GM23338 (cell line): ENCODE data around the gene CAMTA1. TPM values are rescaled to one million over a fixed set of nuclear protein-coding genes. Genes with fewer than 3 reads are reported as not detected.

Experiments used
- ATAC-seq: fragments of 200-7000 bp; cut with Tn5 transposase; 3 replicates; pipeline ENCODE4 v1.9.1; 2020
- DNase-seq: peaks from one replicate; pipeline ENCODE4 v3.0.0-alpha.2; 2015; ENCODE audit warnings: low spot score
- H2AFZ ChIP-seq: fragments of 200-600 bp; sonication (generic); 2 replicates; pipeline ENCODE4 v1.8.0; 2016; ENCODE audit warnings: antibody characterized with exemption, mild to moderate bottlenecking, moderate library complexity
- H3F3A ChIP-seq: fragments of 200-600 bp; sonication (generic); replicated peaks from 2 replicates; pipeline ENCODE4 v1.8.0; 2017; ENCODE audit warnings: antibody characterized with exemption, mixed run types, low read depth
- H3K27ac ChIP-seq: fragments of 200-600 bp; sonication (generic); 2 replicates; pipeline ENCODE4 v1.6.1; 2016; ENCODE audit warnings: low read depth
- H3K27me3 ChIP-seq: fragments of 200-600 bp; sonication (generic); 2 replicates; pipeline ENCODE4 v1.8.0; 2016; ENCODE audit warnings: mild to moderate bottlenecking, mixed run types, moderate library complexity; ENCODE audit not compliant: insufficient read depth
- H3K36me3 ChIP-seq: fragments of 200-600 bp; sonication (generic); 2 replicates; pipeline ENCODE4 v1.8.0; 2016; ENCODE audit warnings: mild to moderate bottlenecking; ENCODE audit not compliant: insufficient read depth
- H3K4me1 ChIP-seq: fragments of 200-600 bp; sonication (generic); 2 replicates; pipeline ENCODE4 v1.8.0; 2016; ENCODE audit warnings: mild to moderate bottlenecking, moderate library complexity; ENCODE audit not compliant: insufficient read depth
- H3K4me2 ChIP-seq: fragments of 200-600 bp; sonication (generic); 2 replicates; pipeline ENCODE4 v1.7.1; 2017; ENCODE audit warnings: mixed run types
- H3K4me3 ChIP-seq: fragments of 200-600 bp; sonication (generic); 2 replicates; pipeline ENCODE4 v1.6.1; 2016; ENCODE audit warnings: mixed run types
- H3K79me2 ChIP-seq: fragments of 200-600 bp; sonication (generic); replicated peaks from 2 replicates; pipeline ENCODE4 v1.8.0; 2017; ENCODE audit warnings: mild to moderate bottlenecking; ENCODE audit not compliant: insufficient read depth
- H3K9me2 ChIP-seq: fragments of 200-600 bp; sonication (generic); 2 replicates; pipeline ENCODE4 v1.8.0; 2017; ENCODE audit not compliant: insufficient read depth
- H4K20me1 ChIP-seq: fragments of 200-600 bp; sonication (generic); replicated peaks from 2 replicates; pipeline ENCODE4 v1.8.0; 2017; ENCODE audit warnings: mild to moderate bottlenecking; ENCODE audit not compliant: insufficient read depth
- H3K27ac Mint-ChIP-seq: 2 replicates; pipeline ENCODE4 v1.8.0; 2020; ENCODE audit warnings: inconsistent platforms, mild to moderate bottlenecking, moderate library complexity, mixed read lengths
- H3K27me3 Mint-ChIP-seq: 3 replicates; pipeline ENCODE4 v1.8.0; 2022; ENCODE audit warnings: low read depth, mild to moderate bottlenecking, moderate library complexity, mixed read lengths, inconsistent platforms; ENCODE audit not compliant: insufficient read depth, poor library complexity
- H3K36me3 Mint-ChIP-seq: 3 replicates; pipeline ENCODE4 v1.8.0; 2021; ENCODE audit warnings: low read depth, mild to moderate bottlenecking, inconsistent platforms, moderate library complexity, mixed read lengths
- H3K4me1 Mint-ChIP-seq: 3 replicates; pipeline ENCODE4 v1.8.0; 2020; ENCODE audit warnings: mild to moderate bottlenecking, inconsistent platforms, mixed read lengths
- H3K4me3 Mint-ChIP-seq: 3 replicates; pipeline ENCODE4 v1.8.0; 2021; ENCODE audit warnings: moderate library complexity, mild to moderate bottlenecking, inconsistent platforms, mixed read lengths
- H3K9me3 Mint-ChIP-seq: 3 replicates; pipeline ENCODE4 v1.8.0; 2020; ENCODE audit warnings: moderate library complexity, mild to moderate bottlenecking, inconsistent platforms, mixed read lengths
- EZH2 ChIP-seq: fragments of 200-600 bp; sonication (generic); IDR thresholded peaks from one replicate; pipeline ENCODE4 v1.8.0; 2017; ENCODE audit warnings: antibody characterized with exemption, mild to moderate bottlenecking, low read depth; ENCODE audit not compliant: unreplicated experiment
- EZH2phosphoT487 ChIP-seq: fragments of 200-600 bp; sonication (generic); IDR thresholded peaks from one replicate; pipeline ENCODE4 v1.8.1; 2018; ENCODE audit warnings: antibody characterized with exemption; ENCODE audit not compliant: unreplicated experiment
- JUNB ChIP-seq: IDR thresholded peaks from one replicate; pipeline ENCODE4 v1.6.1; 2016; ENCODE audit warnings: antibody characterized with exemption; ENCODE audit not compliant: unreplicated experiment
- NANOG ChIP-seq: IDR thresholded peaks from 2 replicates; pipeline ENCODE4 v1.6.1; 2016; ENCODE audit warnings: antibody characterized with exemption, borderline replicate concordance
- POLR2AphosphoS5 ChIP-seq: IDR thresholded peaks from 2 replicates; pipeline ENCODE4 v1.6.1; 2016; ENCODE audit warnings: antibody characterized with exemption, low read depth
- STAT1 ChIP-seq: IDR thresholded peaks from one replicate; pipeline ENCODE4 v1.6.1; 2016; ENCODE audit warnings: antibody characterized with exemption; ENCODE audit not compliant: unreplicated experiment
- ZNF114 ChIP-seq: fragments of 250-450 bp; sonication (Bioruptor Pico); IDR thresholded peaks from 2 replicates; pipeline ENCODE4 v1.5.0; 2020; ENCODE audit warnings: mild to moderate bottlenecking, moderate library complexity
- polyA plus RNA-seq: library from polyadenylated mRNA; unstranded; fragments of >200 nt; fragmentation: Nextera tagmentation; extraction: Ambion mirVana; gene quantifications from 2 replicates; pipeline ENCODE4 v1.2.1, GENCODE V29; 2016
- total RNA-seq: library from RNA; depleted of rRNA; stranded (reverse); fragments of >200 nt; shearing (Covaris generic); gene quantifications from 2 replicates; pipeline ENCODE4 v1.2.3, GENCODE V29; 2014
- TF ChIP-seq, protein P1 (sequence below), 2 experiments: fragments of 200-600 bp in 1 of 2; sonication (generic) in 1 of 2; conservative IDR thresholded peaks; 2 replicates each; pipeline versions ENCODE4 v1.5.1 to v1.6.1; 2016 to 2017; ENCODE audit warnings: antibody characterized with exemption in 2 of 2, low read depth in 2 of 2, mild to moderate bottlenecking in 2 of 2, moderate library complexity in 1 of 2
- TF ChIP-seq, protein P2 (sequence below): IDR thresholded peaks from one replicate; pipeline ENCODE4 v1.6.1; 2018; ENCODE audit warnings: antibody characterized with exemption; ENCODE audit not compliant: unreplicated experiment
- TF ChIP-seq, protein P3 (sequence below): fragments of 250-450 bp; sonication (Bioruptor Pico); IDR thresholded peaks from 2 replicates; pipeline ENCODE4 v1.5.0; 2020; ENCODE audit warnings: mild to moderate bottlenecking, moderate library complexity

Gene CAMTA1
- total and polyA plus RNA-seq, 2 experiments from 2014 or later: 115 to 519 TPM

DNA sequence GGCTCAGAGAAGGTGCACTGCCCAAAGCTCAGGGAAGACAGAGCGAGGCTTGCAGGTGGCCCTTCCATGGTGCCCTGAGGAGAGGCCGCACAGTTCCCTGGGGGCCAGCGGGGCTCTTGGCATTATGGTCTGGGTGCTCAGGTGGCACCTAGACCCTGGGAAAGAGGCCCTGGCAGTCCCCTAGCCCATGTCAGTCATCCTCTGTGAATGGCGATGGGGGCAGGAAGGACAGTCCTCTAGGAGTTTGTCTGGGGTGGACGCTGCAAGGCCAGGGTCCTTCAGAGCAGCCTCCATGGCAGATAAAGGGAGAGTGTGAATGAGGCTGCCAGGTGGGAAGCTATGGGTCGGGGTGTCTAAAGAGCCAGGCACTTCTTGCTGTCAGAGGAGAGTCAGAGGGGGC is 640.0 kb downstream of the CAMTA1 start:
- Mint-ChIP-seq H3K9me3 (peaks cover 4% of the 10 kb centered on the region), H3K27me3 (peaks cover 1% of the 10 kb centered on the region), H3K4me3 (no peak overlapping the region), H3K36me3 (peaks cover 1% of the 10 kb centered on the region; the same call in 2 of the 3 replicates), H3K27ac (no peak overlapping the region), H3K4me1 (peaks cover 7% of the 10 kb centered on the region)
- H2AFZ ChIP-seq: no peak overlapping the region
- no peaks in the 10 kb centered on the region for H3K79me2 ChIP-seq
- H3K27ac ChIP-seq: no peak overlapping the region
- H3K27me3 ChIP-seq: no peaks in the 10 kb centered on the region
- ATAC-seq (no peak), DNase-seq (no peak)
- 0 out of 2 replicates have a peak, but pooled peaks cover 5% of the 10 kb centered on the region for H3K4me1 ChIP-seq
- H3K9me2 ChIP-seq: no peaks in the 10 kb centered on the region
- H3F3A ChIP-seq: no peaks in the 10 kb centered on the region
- no peaks in the 10 kb centered on the region for H3K36me3 ChIP-seq
- TF ChIP-seq STAT1: no peak
- H4K20me1 ChIP-seq: no peaks in the 10 kb centered on the region
- no peak overlapping the region for H3K4me3 ChIP-seq
- no peak overlapping the region for H3K4me2 ChIP-seq

DNA sequence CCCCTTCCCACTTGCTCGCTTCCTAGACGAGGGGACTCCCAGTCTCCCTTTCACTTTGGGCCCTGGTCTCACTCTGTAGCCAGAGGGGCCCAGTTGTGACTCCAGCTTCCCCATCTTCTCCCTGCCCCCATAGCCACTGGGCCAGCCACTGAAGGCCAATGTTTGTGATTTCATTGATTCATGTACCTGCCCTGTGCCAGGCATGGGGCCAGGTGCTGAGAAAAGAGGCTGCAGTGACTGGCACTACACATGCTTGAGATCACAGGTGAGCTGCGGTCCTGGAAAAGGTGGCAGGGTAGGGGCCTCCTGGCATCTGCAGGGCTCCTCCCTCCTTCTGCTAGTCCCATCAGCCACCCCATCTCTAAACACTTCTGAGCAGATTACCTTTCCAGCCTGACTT is 640.5 kb downstream of the CAMTA1 start:
- TF ChIP-seq EZH2phosphoT487 (no peak), ZNF114 (CRISPR knock-in tag) (no peak), JUNB (no peak), POLR2AphosphoS5 (no peak), NANOG (no peak), EZH2 (no peak)
- TF ChIP-seq, protein P1, sequence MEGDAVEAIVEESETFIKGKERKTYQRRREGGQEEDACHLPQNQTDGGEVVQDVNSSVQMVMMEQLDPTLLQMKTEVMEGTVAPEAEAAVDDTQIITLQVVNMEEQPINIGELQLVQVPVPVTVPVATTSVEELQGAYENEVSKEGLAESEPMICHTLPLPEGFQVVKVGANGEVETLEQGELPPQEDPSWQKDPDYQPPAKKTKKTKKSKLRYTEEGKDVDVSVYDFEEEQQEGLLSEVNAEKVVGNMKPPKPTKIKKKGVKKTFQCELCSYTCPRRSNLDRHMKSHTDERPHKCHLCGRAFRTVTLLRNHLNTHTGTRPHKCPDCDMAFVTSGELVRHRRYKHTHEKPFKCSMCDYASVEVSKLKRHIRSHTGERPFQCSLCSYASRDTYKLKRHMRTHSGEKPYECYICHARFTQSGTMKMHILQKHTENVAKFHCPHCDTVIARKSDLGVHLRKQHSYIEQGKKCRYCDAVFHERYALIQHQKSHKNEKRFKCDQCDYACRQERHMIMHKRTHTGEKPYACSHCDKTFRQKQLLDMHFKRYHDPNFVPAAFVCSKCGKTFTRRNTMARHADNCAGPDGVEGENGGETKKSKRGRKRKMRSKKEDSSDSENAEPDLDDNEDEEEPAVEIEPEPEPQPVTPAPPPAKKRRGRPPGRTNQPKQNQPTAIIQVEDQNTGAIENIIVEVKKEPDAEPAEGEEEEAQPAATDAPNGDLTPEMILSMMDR (conservative IDR thresholded peaks at IDR 0.05; ENCODE audit: low read depth in 2 of 2): no peak
- TF ChIP-seq, protein P2, sequence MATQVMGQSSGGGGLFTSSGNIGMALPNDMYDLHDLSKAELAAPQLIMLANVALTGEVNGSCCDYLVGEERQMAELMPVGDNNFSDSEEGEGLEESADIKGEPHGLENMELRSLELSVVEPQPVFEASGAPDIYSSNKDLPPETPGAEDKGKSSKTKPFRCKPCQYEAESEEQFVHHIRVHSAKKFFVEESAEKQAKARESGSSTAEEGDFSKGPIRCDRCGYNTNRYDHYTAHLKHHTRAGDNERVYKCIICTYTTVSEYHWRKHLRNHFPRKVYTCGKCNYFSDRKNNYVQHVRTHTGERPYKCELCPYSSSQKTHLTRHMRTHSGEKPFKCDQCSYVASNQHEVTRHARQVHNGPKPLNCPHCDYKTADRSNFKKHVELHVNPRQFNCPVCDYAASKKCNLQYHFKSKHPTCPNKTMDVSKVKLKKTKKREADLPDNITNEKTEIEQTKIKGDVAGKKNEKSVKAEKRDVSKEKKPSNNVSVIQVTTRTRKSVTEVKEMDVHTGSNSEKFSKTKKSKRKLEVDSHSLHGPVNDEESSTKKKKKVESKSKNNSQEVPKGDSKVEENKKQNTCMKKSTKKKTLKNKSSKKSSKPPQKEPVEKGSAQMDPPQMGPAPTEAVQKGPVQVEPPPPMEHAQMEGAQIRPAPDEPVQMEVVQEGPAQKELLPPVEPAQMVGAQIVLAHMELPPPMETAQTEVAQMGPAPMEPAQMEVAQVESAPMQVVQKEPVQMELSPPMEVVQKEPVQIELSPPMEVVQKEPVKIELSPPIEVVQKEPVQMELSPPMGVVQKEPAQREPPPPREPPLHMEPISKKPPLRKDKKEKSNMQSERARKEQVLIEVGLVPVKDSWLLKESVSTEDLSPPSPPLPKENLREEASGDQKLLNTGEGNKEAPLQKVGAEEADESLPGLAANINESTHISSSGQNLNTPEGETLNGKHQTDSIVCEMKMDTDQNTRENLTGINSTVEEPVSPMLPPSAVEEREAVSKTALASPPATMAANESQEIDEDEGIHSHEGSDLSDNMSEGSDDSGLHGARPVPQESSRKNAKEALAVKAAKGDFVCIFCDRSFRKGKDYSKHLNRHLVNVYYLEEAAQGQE: no peak
- TF ChIP-seq, protein P3, sequence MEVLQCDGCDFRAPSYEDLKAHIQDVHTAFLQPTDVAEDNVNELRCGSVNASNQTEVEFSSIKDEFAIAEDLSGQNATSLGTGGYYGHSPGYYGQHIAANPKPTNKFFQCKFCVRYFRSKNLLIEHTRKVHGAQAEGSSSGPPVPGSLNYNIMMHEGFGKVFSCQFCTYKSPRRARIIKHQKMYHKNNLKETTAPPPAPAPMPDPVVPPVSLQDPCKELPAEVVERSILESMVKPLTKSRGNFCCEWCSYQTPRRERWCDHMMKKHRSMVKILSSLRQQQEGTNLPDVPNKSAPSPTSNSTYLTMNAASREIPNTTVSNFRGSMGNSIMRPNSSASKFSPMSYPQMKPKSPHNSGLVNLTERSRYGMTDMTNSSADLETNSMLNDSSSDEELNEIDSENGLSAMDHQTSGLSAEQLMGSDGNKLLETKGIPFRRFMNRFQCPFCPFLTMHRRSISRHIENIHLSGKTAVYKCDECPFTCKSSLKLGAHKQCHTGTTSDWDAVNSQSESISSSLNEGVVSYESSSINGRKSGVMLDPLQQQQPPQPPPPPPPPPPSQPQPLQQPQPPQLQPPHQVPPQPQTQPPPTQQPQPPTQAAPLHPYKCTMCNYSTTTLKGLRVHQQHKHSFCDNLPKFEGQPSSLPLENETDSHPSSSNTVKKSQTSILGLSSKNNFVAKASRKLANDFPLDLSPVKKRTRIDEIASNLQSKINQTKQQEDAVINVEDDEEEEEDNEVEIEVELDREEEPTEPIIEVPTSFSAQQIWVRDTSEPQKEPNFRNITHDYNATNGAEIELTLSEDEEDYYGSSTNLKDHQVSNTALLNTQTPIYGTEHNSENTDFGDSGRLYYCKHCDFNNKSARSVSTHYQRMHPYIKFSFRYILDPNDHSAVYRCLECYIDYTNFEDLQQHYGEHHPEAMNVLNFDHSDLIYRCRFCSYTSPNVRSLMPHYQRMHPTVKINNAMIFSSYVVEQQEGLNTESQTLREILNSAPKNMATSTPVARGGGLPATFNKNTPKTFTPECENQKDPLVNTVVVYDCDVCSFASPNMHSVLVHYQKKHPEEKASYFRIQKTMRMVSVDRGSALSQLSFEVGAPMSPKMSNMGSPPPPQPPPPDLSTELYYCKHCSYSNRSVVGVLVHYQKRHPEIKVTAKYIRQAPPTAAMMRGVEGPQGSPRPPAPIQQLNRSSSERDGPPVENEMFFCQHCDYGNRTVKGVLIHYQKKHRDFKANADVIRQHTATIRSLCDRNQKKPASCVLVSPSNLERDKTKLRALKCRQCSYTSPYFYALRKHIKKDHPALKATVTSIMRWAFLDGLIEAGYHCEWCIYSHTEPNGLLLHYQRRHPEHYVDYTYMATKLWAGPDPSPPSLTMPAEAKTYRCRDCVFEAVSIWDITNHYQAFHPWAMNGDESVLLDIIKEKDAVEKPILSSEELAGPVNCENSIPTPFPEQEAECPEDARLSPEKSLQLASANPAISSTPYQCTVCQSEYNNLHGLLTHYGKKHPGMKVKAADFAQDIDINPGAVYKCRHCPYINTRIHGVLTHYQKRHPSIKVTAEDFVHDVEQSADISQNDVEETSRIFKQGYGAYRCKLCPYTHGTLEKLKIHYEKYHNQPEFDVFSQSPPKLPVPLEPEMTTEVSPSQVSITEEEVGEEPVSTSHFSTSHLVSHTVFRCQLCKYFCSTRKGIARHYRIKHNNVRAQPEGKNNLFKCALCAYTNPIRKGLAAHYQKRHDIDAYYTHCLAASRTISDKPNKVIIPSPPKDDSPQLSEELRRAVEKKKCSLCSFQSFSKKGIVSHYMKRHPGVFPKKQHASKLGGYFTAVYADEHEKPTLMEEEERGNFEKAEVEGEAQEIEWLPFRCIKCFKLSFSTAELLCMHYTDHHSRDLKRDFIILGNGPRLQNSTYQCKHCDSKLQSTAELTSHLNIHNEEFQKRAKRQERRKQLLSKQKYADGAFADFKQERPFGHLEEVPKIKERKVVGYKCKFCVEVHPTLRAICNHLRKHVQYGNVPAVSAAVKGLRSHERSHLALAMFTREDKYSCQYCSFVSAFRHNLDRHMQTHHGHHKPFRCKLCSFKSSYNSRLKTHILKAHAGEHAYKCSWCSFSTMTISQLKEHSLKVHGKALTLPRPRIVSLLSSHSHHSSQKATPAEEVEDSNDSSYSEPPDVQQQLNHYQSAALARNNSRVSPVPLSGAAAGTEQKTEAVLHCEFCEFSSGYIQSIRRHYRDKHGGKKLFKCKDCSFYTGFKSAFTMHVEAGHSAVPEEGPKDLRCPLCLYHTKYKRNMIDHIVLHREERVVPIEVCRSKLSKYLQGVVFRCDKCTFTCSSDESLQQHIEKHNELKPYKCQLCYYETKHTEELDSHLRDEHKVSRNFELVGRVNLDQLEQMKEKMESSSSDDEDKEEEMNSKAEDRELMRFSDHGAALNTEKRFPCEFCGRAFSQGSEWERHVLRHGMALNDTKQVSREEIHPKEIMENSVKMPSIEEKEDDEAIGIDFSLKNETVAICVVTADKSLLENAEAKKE (CRISPR knock-in tag): no peak
- H3K27me3 ChIP-seq: no peaks in the 10 kb centered on the region
- no peak overlapping the region for H3K4me2 ChIP-seq
- H3K9me2 ChIP-seq: no peaks in the 10 kb centered on the region
- H3K79me2 ChIP-seq: no peaks in the 10 kb centered on the region
- H4K20me1 ChIP-seq: no peaks in the 10 kb centered on the region
- Mint-ChIP-seq H3K4me3 (no peak overlapping the region), H3K36me3 (no peaks in the 10 kb centered on the region), H3K4me1 (peaks cover 7% of the 10 kb centered on the region), H3K27me3 (peaks cover 1% of the 10 kb centered on the region), H3K27ac (no peak overlapping the region), H3K9me3 (no peaks in the 10 kb centered on the region)
- H3K4me3 ChIP-seq: no peak overlapping the region
- no peaks in the 10 kb centered on the region for H3K36me3 ChIP-seq
- no peak for ATAC-seq
- DNase-seq: no peak
- no peaks in the 10 kb centered on the region for H3F3A ChIP-seq
- no peak overlapping the region for H2AFZ ChIP-seq
- H3K27ac ChIP-seq: no peak overlapping the region
- 0 out of 2 replicates have a peak, but pooled peaks cover 5% of the 10 kb centered on the region for H3K4me1 ChIP-seq
